ENCODE data around the gene RNF113B. TPM values are rescaled to one million over a fixed set of nuclear protein-coding genes. Genes with fewer than 3 reads are reported as not detected.
A peak's percentile ranks its signal among the peaks of the same experiment; 100 is the strongest.

The RNF113B gene
- total and polyA plus RNA-seq, 2 of the 13 experiments (the other 11 are each of a cell fraction or from before 2014, with no cell fraction given) = not detected

- TF ChIP-seq CTCF (CRISPR knock-in tag; IDR thresholded peaks at IDR 0.05) (peak; percentile 44; the same call in 1 of the 2 replicates), SRY (CRISPR knock-in tag; IDR thresholded peaks at IDR 0.05) (0 out of 2 replicates have a peak, but pooled peaks have one; percentile 46), TAF1 (CRISPR knock-in tag; IDR thresholded peaks at IDR 0.05) (peak; percentile 43; the same call in 1 of the 2 replicates), ZNF441 (CRISPR knock-in tag; IDR thresholded peaks at IDR 0.05; ENCODE audit: borderline replicate concordance) (0 out of 2 replicates have a peak, but pooled peaks have one; percentile 15), THAP7 (CRISPR knock-in tag; IDR thresholded peaks at IDR 0.05) (0 out of 2 replicates have a peak, but pooled peaks have one; percentile 63), GABPB1 (CRISPR knock-in tag; IDR thresholded peaks at IDR 0.05) (peak; percentile 88), HNRNPUL1 (IDR thresholded peaks at IDR 0.05; ENCODE audit: low read depth, low read length) (no peak), PHF5A (CRISPR knock-in tag; IDR thresholded peaks at IDR 0.05; ENCODE audit: low read depth, unreplicated experiment) (no peak), AHR (CRISPR knock-in tag; IDR thresholded peaks at IDR 0.05) (no peak), RARA (CRISPR knock-in tag; IDR thresholded peaks at IDR 0.05) (peak; percentile 9; the same call in 1 of the 2 replicates), ARID5B (CRISPR knock-in tag; IDR thresholded peaks at IDR 0.05) (peak; percentile 51; the same call in 1 of the 2 replicates), MEIS2 (CRISPR knock-in tag; IDR thresholded peaks at IDR 0.05) (no peak; the same call in 1 of the 2 replicates), ISX (CRISPR knock-in tag; conservative IDR thresholded peaks at IDR 0.05) (peak; percentile 84; the same call in 1 of the 2 replicates), MYNN (CRISPR knock-in tag; IDR thresholded peaks at IDR 0.05; ENCODE audit: low read depth) (0 out of 2 replicates have a peak, but pooled peaks have one; percentile 18), ARNTL (CRISPR knock-in tag; IDR thresholded peaks at IDR 0.05) (peak; percentile 67; the same call in 1 of the 2 replicates), DPF2 (CRISPR knock-in tag; IDR thresholded peaks at IDR 0.05; ENCODE audit: borderline replicate concordance, low read depth) (peak; percentile 64; the same call in 1 of the 2 replicates), JARID2 (CRISPR knock-in tag; IDR thresholded peaks at IDR 0.05; ENCODE audit: insufficient replicate concordance) (no peak), ZNF224 (CRISPR knock-in tag; IDR thresholded peaks at IDR 0.05) (0 out of 2 replicates have a peak, but pooled peaks have one; percentile 15), E2F5 (CRISPR knock-in tag; conservative IDR thresholded peaks at IDR 0.05) (0 out of 2 replicates have a peak, but pooled peaks have one; percentile 15)
- TF ChIP-seq, protein P1, sequence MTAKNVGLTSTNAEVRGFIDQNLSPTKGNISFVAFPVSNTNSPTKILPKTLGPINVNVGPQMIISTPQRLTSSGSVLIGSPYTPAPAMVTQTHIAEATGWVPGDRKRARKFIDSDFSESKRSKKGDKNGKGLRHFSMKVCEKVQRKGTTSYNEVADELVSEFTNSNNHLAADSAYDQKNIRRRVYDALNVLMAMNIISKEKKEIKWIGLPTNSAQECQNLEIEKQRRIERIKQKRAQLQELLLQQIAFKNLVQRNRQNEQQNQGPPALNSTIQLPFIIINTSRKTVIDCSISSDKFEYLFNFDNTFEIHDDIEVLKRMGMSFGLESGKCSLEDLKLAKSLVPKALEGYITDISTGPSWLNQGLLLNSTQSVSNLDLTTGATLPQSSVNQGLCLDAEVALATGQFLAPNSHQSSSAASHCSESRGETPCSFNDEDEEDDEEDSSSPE (CRISPR knock-in tag; IDR thresholded peaks at IDR 0.05) = peak; percentile 79
These were observed 34.5 kb downstream of the RNF113B start, which contains the start of gene FARP1 (continued) for GRCh38 chr13:98142380-98143156.
